ENCODE data around the gene ADCK1.
"Not testable (repeated sequence)": the region's sequence is repeated elsewhere in the genome, so short reads cannot be mapped to it uniquely, and the experiment has no call there.

The ADCK1 gene, protein sequence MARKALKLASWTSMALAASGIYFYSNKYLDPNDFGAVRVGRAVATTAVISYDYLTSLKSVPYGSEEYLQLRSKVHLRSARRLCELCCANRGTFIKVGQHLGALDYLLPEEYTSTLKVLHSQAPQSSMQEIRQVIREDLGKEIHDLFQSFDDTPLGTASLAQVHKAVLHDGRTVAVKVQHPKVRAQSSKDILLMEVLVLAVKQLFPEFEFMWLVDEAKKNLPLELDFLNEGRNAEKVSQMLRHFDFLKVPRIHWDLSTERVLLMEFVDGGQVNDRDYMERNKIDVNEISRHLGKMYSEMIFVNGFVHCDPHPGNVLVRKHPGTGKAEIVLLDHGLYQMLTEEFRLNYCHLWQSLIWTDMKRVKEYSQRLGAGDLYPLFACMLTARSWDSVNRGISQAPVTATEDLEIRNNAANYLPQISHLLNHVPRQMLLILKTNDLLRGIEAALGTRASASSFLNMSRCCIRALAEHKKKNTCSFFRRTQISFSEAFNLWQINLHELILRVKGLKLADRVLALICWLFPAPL

DNA sequence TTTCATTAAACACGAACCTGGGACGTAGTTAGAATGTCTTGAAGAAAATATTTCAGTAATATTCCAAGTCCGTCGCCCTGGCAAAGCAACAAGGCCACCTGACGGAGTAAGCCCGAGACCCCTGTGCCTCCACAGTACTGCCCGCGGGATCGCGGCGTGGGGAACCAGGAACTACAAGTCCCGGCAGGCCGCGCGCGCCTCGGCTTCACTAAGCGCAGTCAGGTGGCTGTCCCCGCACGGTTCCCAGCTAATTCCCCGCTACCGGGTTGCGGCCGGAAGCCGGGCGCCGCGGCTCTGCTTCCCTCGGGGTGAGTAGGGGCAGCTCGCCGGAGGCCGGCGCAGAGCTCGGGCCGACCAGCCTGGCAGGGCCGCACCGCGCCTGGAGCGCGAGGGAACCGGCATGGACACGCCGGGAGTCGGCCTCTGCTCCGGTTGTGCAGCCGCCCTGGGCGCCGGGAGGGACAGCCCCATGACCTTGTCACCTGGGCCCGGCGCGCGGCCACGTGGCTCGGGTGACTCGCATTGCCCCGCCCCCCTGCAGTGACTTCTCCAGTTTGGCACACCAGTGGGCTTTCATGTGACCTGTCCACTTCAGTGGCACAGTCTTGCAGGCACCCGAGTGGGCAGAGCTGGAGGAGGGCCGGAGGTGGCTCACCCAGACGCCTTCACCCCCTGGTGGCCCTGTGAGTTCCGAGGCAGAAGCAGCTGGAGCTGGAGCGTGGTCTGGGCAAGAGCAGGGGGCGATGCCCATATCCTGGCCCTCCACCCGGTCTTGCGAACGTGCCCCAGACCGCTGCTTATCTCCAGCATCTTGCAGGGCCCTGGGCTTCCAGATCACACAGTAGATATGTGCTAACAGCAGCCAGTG is at the start of gene ADCK1:
Gene ADCK1, plus strand, starts transcription at position 247 of the 868 bp plus-strand sequence. CDS start 18,870 bp downstream, outside the sequence.
- FAIRE-seq (peak; percentile 71), DNase-seq (ENCODE audit: insufficient read length, low spot score) (peak; percentile 86)

DNA sequence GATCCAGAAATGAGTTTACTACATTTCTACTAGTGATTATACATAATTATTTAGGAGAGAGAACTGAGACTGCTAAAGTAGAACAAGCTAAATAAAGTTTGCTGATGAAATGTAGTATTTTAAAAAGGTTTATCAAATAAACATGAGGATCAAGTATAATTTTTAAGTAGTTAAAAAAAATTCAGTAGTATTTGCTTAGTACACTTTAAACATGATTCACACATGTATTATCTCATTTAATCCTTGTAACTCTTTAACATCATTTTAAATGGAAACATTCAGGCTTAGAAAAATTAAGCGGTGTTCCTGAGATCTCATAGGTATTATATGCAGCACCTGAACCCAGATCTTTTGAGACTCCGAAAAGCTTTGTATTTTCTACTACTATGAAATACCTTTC is 47.6 kb upstream of the ADCK1 start:
- DNase-seq (ENCODE audit: insufficient read length, low spot score) (no peak), FAIRE-seq (no peak)

DNA sequence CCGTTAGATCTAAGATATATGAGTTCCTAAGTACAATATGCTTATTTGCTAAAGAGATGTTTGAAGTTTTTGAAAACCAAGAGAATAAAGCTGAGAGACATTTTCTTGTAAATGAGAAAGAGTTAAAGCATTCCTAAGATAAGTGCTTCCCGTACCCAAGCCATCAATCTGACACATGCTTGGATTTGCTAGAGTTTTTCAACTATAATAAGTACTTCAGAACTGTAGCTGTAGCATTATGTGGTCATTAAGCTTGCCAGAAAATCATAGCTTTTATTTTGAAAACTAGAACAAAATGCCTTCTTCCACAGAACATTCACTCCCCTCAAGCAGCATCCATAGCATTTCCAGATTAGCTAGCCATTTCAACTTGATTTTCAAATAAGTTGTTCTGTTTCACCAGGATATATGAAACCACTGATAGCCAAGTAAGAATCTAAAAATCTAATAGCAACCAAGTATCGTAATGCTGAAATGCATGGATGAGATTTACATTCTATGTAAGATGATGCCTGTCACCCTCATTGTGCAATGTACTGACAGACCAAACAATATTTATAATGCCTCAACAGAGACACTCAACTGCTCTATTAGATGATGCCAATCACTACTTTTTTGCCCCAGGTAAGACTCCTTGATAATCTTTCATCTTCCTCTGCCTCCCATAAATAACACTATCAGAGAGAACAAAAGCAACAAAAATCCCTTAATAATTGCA is 47.0 kb upstream of the ADCK1 start:
- FAIRE-seq, result peak; percentile 31
- no peak for DNase-seq (ENCODE audit: insufficient read length, low spot score)

DNA sequence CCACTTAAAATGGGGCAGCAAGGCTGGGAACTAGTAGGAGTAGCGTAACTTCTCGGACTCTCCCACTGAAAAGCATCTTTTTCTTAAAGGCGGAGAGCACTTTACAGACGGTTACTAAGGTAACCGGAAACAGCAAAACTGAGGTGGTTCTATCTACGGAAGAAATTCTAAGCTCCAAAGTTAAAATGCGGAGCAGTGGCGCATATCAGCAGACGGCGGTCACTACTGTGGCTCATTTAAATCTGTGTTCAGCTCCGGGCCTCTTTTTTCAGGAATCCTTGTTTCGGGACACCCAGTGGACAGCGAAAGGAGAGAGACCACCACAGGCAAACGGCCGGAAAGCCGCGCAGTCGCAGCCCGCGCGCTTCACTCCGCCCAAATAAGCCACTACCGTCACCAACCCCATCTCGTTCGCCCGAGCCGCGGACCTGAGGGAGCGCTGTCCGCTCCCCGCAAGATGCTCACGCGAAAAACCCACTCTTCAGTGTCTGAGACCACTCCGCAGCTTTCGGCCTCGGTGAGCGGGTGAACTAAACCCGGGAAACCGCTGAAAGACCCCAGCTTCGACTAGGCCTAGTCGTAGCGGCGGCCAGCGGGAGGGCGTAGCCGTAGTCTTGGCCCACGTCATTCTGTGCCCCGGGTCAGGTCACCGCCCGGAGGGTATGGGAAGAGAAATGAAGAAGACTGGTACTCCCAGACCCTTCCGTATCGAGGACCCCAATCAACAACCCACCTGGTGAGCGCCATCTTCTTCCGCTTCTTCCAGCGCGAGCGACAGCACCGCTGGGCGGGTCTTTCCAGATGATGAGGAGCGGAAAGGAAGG is 39.3 kb upstream of the ADCK1 start, which contains the start of gene SNW1:
Gene SNW1, minus strand, starts transcription at position 776 of the 824 bp plus-strand sequence. Its CDS starts 29 bp downstream, at position 747.
- DNase-seq (ENCODE audit: insufficient read length, low spot score), result peak; percentile 90
- peak; percentile 99 for FAIRE-seq

DNA sequence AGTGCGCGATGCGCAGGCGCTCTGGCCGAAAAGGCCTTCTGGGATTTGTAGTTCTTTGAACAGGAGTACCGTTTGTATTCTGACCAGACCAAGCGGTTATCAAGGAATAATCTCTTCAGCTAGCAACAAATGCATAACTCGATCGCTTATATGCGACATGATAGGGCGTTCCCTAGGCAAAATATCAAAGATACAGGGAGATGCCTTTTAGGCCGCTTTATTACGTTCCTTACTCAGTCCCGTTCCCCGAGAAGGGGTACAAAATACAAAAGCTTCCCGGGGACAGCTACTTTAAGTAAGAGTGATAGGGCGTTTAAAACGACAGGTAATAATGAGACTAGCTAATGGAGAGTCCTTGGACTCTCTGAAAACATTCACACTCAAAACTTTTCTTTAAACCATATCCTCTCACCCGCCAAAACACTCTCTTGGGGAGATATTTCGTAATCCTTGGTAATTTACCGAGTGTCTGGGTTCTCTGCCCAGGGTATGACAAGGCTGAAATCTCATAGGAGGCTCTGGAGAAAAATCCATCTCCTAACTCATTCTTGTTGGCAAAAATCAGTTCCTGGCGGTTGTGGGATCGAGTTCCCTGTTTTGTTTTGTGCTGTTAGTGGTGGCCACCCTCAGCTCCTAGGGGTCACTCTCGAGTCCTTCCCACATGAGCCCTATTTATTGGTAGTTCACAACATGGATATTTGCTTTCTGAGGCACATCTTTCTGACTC is 38.5 kb upstream of the ADCK1 start:
- FAIRE-seq (peak; percentile 58), DNase-seq (ENCODE audit: insufficient read length, low spot score) (no peak)

DNA sequence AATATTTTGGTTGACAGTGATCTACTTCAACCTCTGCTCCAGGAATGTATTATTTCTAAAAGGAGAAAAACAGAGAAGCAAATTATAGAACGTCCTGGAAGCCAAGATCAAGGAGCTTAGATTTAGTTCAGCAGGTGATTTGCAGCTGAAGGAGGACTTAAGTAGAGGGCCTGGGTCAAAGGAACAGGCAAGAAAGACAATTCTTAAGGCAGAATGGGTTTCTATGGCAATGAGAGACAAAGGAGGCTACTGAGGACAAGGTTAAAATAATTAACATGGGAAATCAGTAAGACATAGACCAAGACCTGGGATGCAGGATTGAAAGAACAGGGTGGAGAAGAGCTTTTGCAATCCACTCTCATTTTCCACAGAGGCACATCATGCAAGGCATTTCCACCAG is 36.6 kb upstream of the ADCK1 start:
- FAIRE-seq, result no peak

DNA sequence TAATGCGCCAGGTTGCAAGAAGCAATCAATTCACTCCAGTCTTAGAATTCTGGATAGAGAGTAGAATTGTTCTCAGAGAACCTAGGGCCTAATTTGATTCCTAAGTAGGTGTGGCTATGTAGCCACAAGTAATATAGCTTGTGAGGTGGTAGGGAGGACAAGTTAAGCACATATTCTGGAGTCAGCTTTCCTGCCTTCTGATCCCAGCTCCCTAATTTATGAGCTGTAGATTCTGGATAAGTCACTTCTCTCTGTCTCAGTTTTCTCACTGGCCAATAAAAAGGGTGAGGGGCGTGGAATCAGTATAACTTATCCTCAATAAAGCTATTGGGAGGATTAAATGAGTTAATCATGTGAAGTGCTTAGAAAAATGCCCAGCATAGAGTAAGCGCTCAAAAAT is 35.9 kb upstream of the ADCK1 start:
- DNase-seq (ENCODE audit: insufficient read length, low spot score) (no peak), FAIRE-seq (no peak)

More for the DNA sequence above, 36.6 kb upstream of the ADCK1 start:
- DNase-seq (ENCODE audit: insufficient read length, low spot score), result no peak

DNA sequence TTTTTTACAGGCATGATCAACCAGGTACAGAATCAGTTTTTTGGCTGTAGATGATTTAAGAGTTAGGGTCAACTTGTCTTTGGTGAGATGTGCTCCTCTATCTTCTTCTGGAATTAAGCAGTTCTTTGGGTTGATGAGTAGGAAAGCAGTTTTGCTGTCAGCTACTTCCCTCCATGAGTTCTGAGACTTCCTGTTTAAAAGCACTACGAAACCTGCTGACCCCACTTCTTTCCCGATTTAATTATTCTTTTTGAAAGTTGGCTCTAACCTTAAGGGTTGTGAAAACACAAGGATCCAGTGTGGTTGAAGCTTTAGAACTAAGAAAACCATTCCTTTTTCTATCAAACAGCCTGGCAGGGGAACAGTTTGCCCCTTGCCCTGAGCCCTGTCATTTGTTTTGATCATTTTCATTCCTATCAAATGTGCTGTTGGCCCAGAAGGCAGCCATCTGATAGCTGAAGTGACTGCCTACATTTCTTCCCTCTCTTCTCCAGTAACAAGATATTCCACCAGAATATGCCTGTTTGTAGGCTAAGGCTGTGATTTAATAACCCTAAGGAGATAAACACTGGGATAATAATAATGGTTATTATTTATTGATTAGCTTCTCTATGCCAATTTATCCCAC is 31.4 kb upstream of the ADCK1 start:
- FAIRE-seq; DNase-seq (ENCODE audit: insufficient read length, low spot score): not testable (repeated sequence)

DNA sequence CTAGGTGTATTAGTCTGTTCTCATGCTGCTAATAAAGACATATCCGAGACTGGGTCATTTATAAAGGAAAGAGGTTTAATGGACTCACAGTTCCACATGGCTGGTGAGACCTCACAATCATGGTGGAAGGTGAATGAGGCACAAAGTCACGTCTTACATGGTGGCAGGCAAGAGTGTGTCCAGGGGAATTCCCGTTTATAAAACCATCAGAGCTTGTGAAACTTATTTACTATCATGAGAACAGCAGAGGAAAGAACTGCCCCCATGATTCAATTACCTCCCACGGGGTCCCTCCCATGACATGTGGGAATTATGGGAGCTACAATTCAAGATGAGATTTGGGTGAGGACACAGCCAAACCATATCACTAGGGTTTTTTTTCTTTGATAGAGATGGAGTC is 25.9 kb upstream of the ADCK1 start:
- DNase-seq (ENCODE audit: insufficient read length, low spot score); FAIRE-seq: not testable (repeated sequence)

DNA sequence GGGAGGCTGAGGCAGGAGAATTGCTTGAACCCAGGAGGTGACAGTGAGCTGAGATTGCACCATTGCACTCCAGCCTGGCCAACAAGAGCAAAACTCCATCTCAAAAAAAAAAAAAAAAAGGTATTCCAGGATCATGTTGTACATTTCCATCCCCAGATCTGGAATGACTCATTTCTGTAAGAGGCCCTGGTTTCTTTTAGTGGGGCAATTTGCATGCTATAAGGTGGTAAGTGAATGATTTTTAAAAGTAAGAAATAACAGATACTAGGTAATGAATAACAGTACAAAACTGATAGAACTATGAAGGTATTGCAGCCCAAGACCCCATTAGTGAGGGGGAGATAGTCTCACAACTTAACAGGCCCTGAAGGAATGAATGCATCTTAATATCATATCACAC is 17.7 kb upstream of the ADCK1 start:
- no peak for FAIRE-seq

DNA sequence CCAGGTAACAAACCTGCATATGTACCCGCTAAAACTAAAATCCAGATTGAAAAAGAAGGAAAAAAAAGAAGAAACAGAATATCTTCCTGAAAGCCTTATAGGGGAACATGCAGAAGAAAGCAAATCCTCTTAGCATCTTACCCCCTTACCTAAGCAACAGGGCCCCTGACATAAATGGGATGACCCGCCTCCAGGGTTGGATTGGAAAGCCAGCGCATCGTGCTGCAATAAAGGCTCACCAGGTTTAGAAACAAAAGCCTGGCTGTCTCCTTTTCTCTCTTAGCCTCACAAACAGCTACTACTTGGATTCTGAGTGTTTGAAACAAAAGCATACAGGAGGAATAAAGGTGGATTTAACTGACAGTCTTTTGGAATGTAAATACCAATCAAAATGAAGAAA is 13.8 kb upstream of the ADCK1 start:
- FAIRE-seq, result no peak
- no peak for DNase-seq (ENCODE audit: insufficient read length, low spot score)

More for the DNA sequence above, 17.7 kb upstream of the ADCK1 start:
- no peak for DNase-seq (ENCODE audit: insufficient read length, low spot score)

DNA sequence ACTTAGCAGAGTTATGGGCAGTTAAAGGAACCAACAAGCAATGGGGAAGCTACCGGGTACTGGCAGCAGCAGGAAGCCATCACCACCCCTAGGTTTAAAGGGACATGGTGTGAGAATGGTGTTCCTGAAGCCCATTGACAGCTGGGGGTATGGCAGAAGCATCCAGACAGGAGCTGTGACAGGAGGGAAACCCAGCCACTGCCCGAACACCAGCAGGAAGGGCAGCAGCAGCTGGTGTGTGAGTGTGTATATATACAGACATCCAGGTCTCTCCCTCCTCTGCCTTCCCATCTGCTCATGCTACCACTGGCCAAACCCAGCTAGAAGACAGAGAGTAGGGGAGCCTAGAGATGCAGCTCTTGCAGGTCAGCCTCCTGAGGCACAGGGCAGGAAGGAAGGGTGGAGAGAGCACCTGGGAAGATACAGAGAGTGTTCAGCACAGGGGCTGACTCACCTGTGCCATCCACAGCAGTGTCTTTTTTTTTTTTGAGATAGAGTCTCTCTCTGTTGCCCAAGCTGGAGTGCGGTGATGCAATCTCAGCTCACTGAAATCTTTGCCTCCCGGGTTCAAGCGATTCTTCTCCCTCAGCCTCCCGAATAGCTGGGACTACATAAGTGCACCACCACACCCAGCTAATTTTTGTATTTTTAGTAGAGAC is 9.2 kb upstream of the ADCK1 start:
- no peak for DNase-seq (ENCODE audit: insufficient read length, low spot score)
- no peak for FAIRE-seq

DNA sequence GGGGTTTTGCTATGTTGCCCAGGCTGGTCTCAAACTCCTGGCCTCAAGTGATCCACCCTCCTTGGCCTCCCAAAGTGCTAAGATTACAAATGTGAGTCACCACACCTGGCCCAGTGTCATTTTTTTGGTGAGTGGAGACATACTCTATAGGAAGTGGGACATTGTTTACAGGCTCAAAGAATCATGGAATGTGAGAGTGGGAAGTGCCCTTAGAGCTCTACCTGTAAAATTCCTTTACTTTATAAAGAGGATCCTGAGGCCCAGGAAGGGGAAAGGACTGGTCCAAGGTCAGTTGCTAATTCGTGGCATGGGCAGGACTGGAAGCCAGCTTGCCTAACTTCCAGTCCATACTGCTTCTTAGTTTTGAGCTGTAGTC is 8.7 kb upstream of the ADCK1 start:
- no peak for FAIRE-seq
- DNase-seq (ENCODE audit: insufficient read length, low spot score), result no peak

DNA sequence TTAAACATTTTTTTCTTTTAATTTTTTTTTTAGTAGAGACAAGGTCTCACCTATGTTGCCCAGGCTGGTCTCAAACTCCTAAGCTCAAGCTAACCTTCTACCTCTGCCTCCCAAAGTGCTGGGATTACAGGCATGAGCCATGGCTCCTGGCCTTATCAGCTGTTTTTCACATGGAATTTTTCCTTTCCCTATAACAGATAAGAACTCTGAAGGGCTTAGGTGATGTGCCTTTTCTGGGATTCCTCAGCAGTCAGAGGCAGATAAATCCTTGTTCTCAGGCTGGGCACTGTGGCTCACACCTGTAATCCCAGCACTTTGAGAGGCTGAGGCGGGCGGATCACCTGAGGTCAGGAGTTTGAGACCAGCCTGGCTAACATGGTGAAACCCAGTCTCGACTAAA is 6.7 kb upstream of the ADCK1 start:
- not testable (repeated sequence) for FAIRE-seq; DNase-seq (ENCODE audit: insufficient read length, low spot score)

DNA sequence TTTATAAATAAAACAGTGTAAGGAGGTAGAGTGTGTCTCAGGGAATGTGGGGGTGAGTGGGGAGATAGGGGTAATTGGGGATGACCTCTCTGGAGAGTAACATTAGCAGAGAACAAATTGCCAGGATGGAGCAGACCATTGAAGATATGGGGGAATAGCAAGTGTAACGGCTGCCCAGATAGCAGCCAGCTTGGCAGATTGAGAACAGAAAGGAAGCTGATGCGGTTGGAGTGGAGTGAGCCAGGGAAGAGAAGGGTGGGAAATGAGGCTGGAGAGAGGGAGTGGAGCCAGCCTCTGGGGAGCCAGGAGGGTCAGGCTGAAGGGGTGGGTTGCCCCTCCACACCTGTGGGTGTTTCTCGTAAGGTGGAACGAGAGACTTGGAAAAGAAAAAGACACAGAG is 5.6 kb upstream of the ADCK1 start:
- no peak for FAIRE-seq
- DNase-seq (ENCODE audit: insufficient read length, low spot score), result no peak

DNA sequence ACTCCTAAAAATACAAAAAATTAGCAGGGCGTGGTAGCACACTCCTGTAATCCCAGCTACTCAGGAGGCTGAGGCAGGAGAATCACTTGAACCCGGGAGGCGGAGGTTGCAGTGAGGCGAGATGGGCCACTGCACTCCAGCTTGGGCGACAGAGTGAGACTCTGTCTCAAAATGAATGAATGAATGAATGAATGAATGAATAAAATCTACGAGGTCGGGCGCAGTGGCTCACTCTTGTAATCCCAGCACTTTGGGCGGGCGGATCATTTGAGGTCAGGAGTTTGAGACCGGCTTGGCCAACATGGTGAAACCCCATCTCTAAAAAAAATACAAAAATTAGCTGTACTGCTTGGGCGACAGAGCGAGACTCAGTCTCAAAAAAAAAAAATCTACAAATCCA is 453 bp upstream of the ADCK1 start:
- DNase-seq (ENCODE audit: insufficient read length, low spot score); FAIRE-seq: not testable (repeated sequence)

DNA sequence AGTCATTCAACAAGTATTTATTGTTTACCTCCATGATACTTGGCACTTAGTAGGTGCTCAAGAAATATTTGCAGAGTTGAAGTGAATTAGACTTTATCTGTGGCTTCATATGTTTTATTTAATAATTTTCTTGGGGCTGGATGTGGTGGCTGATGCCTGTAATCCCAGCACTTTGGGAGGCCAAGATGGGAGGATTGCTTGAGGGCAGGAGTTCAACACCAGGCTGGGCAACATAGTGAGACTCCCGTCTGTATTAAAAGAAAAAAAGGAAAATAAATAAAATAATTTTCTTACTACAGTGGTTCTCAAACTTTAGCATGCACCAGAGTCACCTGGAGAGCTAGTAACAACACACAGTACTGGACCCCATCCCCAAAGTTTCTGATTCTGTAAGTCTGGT is 905 bp downstream of the ADCK1 start:
- FAIRE-seq (no peak), DNase-seq (ENCODE audit: insufficient read length, low spot score) (no peak)

DNA sequence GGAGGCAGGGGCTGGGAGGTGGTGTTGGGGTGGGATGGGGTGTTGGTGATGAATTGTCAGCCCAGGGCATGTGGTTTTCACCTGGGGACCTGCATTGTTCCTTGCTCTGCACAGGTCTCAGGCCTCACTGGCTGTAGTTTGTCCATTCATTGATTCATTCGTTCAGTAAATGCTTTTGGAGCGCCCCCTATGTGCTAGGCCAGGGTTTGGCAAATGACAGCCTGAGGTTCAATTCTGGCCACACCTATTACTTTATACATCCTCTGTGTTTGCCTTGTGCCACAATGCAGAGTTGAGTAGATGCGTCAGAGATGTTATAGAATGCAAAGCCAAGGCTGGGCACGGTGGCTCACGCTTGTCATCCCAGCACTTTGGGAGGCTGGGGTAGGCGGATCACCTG is 4.7 kb downstream of the ADCK1 start:
- no peak for DNase-seq (ENCODE audit: insufficient read length, low spot score)
- FAIRE-seq, result no peak
